IMR-90 (cell line): ENCODE measurements around the gene ABI3.

Experiments used
- BHLHE40 ChIP-seq: fragments of 150-350 bp; IDR thresholded peaks from 2 replicates; pipeline ENCODE4 v1.6.1; 2016; ENCODE audit warnings: mild to moderate bottlenecking, low read depth, low read length
- RFX5 ChIP-seq: IDR thresholded peaks from 2 replicates; pipeline ENCODE4 v1.8.0; 2012; ENCODE audit warnings: low read depth, mild to moderate bottlenecking, low read length, moderate library complexity

DNA sequence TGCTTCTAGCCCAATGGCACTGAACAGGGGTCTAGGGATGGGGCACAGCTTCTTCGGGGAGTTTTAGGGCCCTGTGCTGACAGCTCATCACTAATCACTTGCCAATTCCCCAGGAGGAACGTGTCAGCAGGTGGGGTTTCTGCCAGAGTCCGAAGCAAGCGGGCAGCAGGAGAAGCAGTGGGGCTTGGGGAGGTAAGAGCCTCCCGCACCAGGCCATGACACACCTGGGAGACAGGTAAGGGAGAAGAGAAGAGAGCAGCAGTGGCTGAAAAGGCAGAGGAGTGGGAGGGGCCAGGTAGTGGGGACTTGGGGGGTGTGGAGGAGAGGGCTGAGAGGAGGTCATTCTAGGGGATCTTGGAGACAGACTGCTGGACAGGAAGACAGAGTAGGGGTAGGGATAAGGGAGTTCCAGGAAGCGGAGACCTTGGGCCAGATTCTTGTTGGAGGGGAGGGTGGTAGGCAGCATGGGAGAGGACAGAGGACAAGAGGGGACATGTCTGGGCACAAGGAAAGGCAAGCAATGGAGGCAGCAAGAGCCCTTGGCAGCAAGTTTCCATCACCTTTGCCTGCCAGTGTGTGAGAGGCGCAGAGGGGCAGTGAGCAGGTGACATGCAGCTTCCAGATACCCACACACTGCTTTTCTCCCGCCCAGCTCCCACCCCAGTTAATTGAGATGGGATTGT is 15.2 kb downstream of the ABI3 start:
- no peak for TF ChIP-seq RFX5
- no peak for TF ChIP-seq BHLHE40
